Measurements from ENCODE around the gene DLL1.
A peak's percentile ranks its signal among the peaks of the same experiment; 100 is the strongest.

- TF ChIP-seq CTCF (IDR thresholded peaks at IDR 0.05): no peak
- TF ChIP-seq POLR2A (IDR thresholded peaks at IDR 0.05): peak; percentile 12 to 48 (median 34)
These were observed 21.6 kb downstream of the DLL1 start for GRCh38 chr6:170269151-170269845.

All from body of pancreas (tissue), 4 donors.